Choroid plexus epithelial cell (primary cell): Measurements from ENCODE around the gene UXS1.

ENCODE experiments used
- DNase-seq: peaks from one replicate; pipeline ENCODE4 v3.0.0-alpha.2; 2010; ENCODE audit warnings: low read depth
- H3K4me3 ChIP-seq: 2 replicates; pipeline ENCODE4 v1.5.1; 2011; ENCODE audit warnings: low read depth, mild to moderate bottlenecking, control low read depth, low read length, moderate library complexity
- TF ChIP-seq, protein P1 (sequence below): conservative IDR thresholded peaks from 2 replicates; pipeline ENCODE4 v1.5.1; 2011; ENCODE audit warnings: low read depth, mild to moderate bottlenecking, control low read depth, inconsistent platforms, low read length, moderate library complexity

UXS1 gene

GRCh38 chr2:106180602-106181001 is 13.5 kb downstream of the UXS1 start:
- TF ChIP-seq, protein P1, sequence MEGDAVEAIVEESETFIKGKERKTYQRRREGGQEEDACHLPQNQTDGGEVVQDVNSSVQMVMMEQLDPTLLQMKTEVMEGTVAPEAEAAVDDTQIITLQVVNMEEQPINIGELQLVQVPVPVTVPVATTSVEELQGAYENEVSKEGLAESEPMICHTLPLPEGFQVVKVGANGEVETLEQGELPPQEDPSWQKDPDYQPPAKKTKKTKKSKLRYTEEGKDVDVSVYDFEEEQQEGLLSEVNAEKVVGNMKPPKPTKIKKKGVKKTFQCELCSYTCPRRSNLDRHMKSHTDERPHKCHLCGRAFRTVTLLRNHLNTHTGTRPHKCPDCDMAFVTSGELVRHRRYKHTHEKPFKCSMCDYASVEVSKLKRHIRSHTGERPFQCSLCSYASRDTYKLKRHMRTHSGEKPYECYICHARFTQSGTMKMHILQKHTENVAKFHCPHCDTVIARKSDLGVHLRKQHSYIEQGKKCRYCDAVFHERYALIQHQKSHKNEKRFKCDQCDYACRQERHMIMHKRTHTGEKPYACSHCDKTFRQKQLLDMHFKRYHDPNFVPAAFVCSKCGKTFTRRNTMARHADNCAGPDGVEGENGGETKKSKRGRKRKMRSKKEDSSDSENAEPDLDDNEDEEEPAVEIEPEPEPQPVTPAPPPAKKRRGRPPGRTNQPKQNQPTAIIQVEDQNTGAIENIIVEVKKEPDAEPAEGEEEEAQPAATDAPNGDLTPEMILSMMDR, result no peak
- DNase-seq, result no peak
- no peak overlapping the region for H3K4me3 ChIP-seq

- no peak for DNase-seq
- TF ChIP-seq, protein P1, result no peak
- no peak overlapping the region for H3K4me3 ChIP-seq
Observed at GRCh38 chr2:106178716-106179115, 15.4 kb downstream of the UXS1 start.

DNA sequence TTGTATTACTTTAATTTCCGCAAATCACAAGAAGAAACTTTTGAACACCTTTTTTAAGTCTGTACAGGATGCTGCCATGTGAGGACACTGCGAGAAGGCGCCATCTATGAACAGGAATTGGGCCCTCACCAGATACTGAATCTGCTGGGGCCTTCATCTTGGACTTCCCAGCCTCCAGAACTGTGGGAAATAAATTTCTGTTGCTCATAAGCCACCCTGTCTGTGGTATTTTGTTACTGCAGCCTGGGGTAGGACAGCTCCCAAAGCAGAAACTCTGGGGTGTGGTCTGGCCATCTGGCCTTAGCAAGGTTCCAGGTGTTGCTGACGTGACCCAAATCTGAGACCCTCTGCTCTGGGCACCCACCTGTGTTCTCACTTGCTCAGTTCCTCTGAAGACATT is 16.5 kb downstream of the UXS1 start:
- TF ChIP-seq, protein P1, result no peak
- H3K4me3 ChIP-seq, result no peak overlapping the region
- no peak for DNase-seq

GRCh38 chr2:106176446-106177099 is 17.5 kb downstream of the UXS1 start:
- H3K4me3 ChIP-seq, result no peak overlapping the region
- TF ChIP-seq, protein P1, result no peak
- DNase-seq, result no peak

- no peak overlapping the region for H3K4me3 ChIP-seq
- peak; percentile 42 for DNase-seq
- TF ChIP-seq, protein P1, result no peak
Observed at GRCh38 chr2:106175086-106175850, 18.8 kb downstream of the UXS1 start.

DNA sequence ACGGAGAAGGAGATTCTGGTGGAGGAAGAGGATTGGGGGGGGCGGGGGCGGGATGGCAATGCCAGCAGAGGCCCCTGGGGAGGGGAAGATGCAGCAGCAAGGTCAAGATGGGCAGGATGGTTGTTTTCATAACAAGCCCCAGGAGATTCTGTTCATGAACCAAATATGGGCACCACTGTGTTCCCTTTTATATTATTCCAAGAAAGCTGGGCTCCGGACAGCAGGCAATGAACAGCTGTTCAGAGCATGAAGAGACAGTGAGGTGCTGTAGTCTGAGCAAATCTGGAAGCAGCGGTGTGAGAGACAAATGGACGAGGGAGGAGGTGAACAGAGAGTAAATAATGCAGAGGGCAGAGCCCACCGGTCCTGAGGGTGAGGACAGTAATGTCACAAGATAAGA is 20.0 kb downstream of the UXS1 start:
- TF ChIP-seq, protein P1, result no peak
- H3K4me3 ChIP-seq, result no peak overlapping the region
- DNase-seq, result no peak

GRCh38 chr2:106172649-106173048 is 21.5 kb downstream of the UXS1 start:
- no peak overlapping the region for H3K4me3 ChIP-seq
- TF ChIP-seq, protein P1, result no peak
- DNase-seq, result no peak
